Bronchial epithelial cell (primary cell): ENCODE data around the gene MED28. TPM values are rescaled to one million over a fixed set of nuclear protein-coding genes. Genes with fewer than 3 reads are reported as not detected.
A peak's percentile ranks its signal among the peaks of the same experiment; 100 is the strongest.

Experiments
- DNase-seq: peaks from one replicate; pipeline ENCODE4 v3.0.0-alpha.2; 2010; ENCODE audit warnings: low read depth
- FAIRE-seq: peaks from 2 replicates; lab custom pipeline; 2011; peaks lifted over from hg19 to GRCh38; lab: Jason Lieb, UNC
- H3K27me3 ChIP-seq: 2 replicates; pipeline ENCODE4 v1.5.1; 2011; ENCODE audit warnings: low read length; ENCODE audit not compliant: control insufficient read depth, insufficient read depth
- H3K36me3 ChIP-seq: 2 replicates; pipeline ENCODE4 v1.5.1; 2011; ENCODE audit warnings: low read length; ENCODE audit not compliant: control insufficient read depth, insufficient read depth
- H3K4me3 ChIP-seq: 2 replicates; pipeline ENCODE4 v1.5.1; 2011; ENCODE audit warnings: mild to moderate bottlenecking, low read depth, low read length, control low read depth
- total RNA-seq: library from RNA; depleted of rRNA; stranded (reverse); fragments of >200 nt; gene quantifications from 2 replicates; pipeline ENCODE4 v1.2.1, GENCODE V29; 2014
- TF ChIP-seq, protein P1 (sequence below): IDR thresholded peaks from 2 replicates; pipeline ENCODE4 v1.5.1; 2011; ENCODE audit warnings: mild to moderate bottlenecking, moderate library complexity, low read length, control low read depth, inconsistent platforms; ENCODE audit not compliant: insufficient read depth, severe bottlenecking

MED28 gene
- total RNA-seq, 1 donor from 2014 or later: 12.4 TPM

- no peak for FAIRE-seq
Observed at GRCh38 chr4:17599826-17600225, 14.6 kb upstream of the MED28 start.

DNA sequence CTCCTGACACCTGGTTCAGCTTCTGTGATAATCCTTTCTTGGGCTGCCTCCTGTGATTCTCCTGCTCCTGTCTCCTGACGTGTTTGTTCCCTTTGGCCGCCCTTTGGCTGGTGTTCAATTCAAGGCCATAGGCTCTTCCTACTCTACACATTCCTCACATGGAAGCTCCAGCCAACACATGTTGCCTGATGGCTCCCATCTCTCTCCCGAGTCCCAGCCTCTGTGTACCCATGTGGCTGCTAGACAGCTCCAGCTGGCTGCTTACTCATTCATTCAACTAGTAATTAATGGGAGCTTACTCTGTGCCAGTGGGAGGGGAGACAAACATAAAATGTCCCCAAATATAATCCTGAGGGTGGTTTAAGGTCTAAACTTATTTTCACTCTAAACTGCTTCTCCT, 9.2 kb upstream of the MED28 start:
- no peak for DNase-seq
- no peak for FAIRE-seq
- peaks cover 3% of the 10 kb centered on the region for H3K36me3 ChIP-seq
- no peak overlapping the region for H3K4me3 ChIP-seq
- no peaks in the 10 kb centered on the region for H3K27me3 ChIP-seq
- TF ChIP-seq, protein P1, sequence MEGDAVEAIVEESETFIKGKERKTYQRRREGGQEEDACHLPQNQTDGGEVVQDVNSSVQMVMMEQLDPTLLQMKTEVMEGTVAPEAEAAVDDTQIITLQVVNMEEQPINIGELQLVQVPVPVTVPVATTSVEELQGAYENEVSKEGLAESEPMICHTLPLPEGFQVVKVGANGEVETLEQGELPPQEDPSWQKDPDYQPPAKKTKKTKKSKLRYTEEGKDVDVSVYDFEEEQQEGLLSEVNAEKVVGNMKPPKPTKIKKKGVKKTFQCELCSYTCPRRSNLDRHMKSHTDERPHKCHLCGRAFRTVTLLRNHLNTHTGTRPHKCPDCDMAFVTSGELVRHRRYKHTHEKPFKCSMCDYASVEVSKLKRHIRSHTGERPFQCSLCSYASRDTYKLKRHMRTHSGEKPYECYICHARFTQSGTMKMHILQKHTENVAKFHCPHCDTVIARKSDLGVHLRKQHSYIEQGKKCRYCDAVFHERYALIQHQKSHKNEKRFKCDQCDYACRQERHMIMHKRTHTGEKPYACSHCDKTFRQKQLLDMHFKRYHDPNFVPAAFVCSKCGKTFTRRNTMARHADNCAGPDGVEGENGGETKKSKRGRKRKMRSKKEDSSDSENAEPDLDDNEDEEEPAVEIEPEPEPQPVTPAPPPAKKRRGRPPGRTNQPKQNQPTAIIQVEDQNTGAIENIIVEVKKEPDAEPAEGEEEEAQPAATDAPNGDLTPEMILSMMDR: no peak

More at GRCh38 chr4:17599826-17600225, 14.6 kb upstream of the MED28 start:
- Histone ChIP-seq H3K4me3 (no peak overlapping the region), H3K36me3 (peaks cover 3% of the 10 kb centered on the region), H3K27me3 (no peaks in the 10 kb centered on the region)
- TF ChIP-seq, protein P1: no peak
- DNase-seq: no peak

GRCh38 chr4:17613761-17614415, 553 bp upstream of the MED28 start:
- DNase-seq (peak; percentile 86), FAIRE-seq (no peak)
- Histone ChIP-seq H3K27me3 (no peaks in the 10 kb centered on the region), H3K4me3 (peak overlapping the region; percentile 88), H3K36me3 (peaks cover 1% of the 10 kb centered on the region)
- TF ChIP-seq, protein P1: no peak

DNA sequence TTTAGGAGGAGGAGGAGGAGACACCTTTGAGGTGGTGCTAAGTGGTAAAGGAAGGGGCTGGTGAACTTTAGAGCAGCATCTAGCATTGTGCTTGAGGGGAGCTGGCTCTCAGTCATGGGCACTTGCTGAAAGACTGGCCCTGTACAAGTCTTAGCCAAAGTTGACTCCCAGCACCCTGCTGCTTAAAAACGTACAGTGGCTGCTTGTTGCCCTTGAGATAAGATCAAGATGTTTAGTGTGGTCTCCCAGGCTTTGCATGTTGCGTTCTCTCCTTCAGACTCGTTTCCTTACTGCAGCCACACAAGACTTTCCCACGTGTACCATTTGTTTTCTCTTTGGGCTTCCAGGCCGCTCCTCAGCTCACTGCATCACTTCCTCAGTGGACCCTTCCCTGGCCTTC, 1.8 kb downstream of the MED28 start:
- H3K4me3 ChIP-seq: no peak overlapping the region
- DNase-seq (no peak), FAIRE-seq (no peak)
- TF ChIP-seq, protein P1: no peak
- no peaks in the 10 kb centered on the region for H3K27me3 ChIP-seq
- H3K36me3 ChIP-seq: peaks cover 6% of the 10 kb centered on the region

GRCh38 chr4:17618926-17619325, 4.5 kb downstream of the MED28 start:
- peaks cover 14% of the 10 kb centered on the region for H3K36me3 ChIP-seq
- no peak for DNase-seq
- TF ChIP-seq, protein P1: no peak
- H3K4me3 ChIP-seq: no peak overlapping the region
- no peaks in the 10 kb centered on the region for H3K27me3 ChIP-seq
- no peak for FAIRE-seq
